Colon (tissue), 2 donors: ENCODE data around the gene NMT2.
"Not testable (repeated sequence)": the region's sequence is repeated elsewhere in the genome, so short reads cannot be mapped to it uniquely, and the experiment has no call there.

ENCODE experiments used
- FAIRE-seq: peaks from 2 replicates; lab custom pipeline; 2012; peaks lifted over from hg19 to GRCh38; lab: Jason Lieb, UNC
- donor health status: control.
- donor health status: control.

Gene NMT2

DNA sequence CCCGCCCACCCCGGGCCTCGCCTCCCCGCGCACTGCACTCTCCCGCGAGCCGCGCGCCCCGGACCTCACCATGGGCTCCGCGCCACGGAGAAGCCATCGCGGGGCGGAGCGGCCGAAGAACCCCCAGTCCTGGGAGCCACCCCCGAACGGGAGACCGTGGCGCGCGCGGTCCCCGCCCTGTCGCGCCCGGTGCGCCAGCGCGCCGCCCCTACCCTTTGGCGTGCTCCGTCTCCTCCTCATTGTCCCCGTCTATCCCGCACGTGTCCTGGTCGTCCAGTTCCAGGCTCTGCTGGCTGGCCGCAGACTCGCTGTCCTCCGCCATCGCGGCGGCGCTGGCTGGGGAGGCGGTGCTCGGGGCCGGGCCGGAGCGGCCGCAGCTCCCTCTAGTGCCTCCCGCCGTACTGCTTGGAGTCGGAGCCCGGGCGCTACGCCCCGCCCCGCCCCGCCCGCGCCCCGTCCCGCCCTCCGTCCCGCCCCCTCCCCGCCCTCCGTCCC is at the start of gene NMT2:
NMT2 (minus strand) TSS at position 403 of the 495 bp plus-strand sequence; CDS start at position 322, 81 bp downstream.
- FAIRE-seq = no peak

GRCh38 chr10:15216700-15217099 is 48.2 kb upstream of the NMT2 start:
- no peak for FAIRE-seq

- no peak for FAIRE-seq
These were observed 45.7 kb upstream of the NMT2 start for GRCh38 chr10:15214237-15214636.

DNA sequence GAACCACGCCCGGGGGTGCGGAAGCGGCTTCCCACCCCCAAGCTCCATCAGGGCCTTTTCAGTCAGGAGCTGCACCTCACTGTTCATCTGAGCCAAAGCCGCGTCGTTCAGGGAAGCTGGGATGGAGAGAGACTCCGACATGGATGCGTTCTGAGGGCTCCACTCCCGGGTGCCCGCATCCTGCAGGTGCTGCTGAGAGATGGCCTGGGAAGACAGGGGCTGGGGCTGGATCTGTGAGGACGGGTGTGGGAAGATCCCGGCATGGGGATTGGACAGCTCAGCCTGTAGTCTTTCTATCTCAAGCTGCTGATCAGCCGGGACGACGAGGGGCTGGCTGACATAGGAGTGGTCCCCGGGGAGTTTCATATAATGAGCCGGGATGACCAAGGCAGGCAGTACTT is 45.0 kb upstream of the NMT2 start:
- FAIRE-seq = no peak

GRCh38 chr10:15211464-15211979 is 43.0 kb upstream of the NMT2 start:
- no peak for FAIRE-seq

GRCh38 chr10:15210521-15210920 is 42.0 kb upstream of the NMT2 start:
- no peak for FAIRE-seq

DNA sequence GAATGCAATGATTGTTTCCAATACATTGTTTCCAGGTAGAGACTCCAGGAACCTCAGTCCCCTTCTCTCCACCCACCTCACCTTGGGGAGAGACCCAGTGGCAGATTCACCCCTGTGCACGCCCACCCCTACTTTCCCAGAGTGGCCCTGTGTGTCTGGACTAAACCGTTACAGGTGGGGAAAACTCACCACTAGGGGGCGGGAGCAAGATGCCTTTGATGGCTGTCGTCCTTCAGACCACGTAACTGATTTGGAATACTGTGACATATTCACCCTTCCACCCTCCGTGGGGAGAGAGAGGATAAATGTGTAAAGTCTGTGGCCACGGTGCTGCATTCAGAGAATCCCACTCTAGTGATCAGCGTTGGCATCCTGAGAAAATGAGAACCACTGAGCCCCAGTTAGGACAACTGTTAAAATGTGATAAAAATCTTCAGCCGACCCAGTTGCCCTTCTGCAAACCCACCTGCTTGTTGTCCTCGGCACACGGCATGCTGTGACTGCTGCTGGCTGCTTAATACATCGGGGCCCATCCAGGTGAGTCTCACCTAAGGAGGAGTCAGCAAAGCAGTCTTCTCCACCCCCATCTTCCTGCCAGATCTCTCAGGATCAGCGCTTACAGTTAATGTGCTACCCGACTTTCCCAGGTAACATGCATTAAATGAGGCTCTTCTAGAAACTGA is 41.5 kb upstream of the NMT2 start:
- no peak for FAIRE-seq

GRCh38 chr10:15208221-15208620 is 39.7 kb upstream of the NMT2 start:
- FAIRE-seq = no peak

DNA sequence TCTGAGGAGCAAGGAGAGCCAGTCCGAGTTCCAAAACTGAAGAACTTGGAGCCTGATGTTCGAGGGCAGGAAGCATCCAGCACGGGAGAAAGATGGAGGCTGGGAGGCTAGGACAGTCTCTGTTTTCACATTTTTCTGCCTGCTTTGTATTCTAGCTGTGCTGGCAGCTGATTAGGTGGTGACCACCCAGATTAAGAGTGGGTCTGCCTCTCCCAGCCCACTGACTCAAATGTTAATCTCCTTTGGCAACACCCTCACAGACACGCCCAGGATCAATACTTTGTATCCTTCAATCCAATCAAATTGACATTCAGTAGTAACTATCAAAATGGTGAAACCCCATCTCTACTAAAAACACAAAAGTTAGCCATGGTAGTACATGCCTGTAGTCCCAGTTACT is 38.9 kb upstream of the NMT2 start:
- not testable (repeated sequence) for FAIRE-seq

GRCh38 chr10:15202639-15203038 is 34.1 kb upstream of the NMT2 start:
- FAIRE-seq = no peak

- FAIRE-seq = not testable (repeated sequence)
These were observed 33.8 kb upstream of the NMT2 start for GRCh38 chr10:15202301-15202621.

DNA sequence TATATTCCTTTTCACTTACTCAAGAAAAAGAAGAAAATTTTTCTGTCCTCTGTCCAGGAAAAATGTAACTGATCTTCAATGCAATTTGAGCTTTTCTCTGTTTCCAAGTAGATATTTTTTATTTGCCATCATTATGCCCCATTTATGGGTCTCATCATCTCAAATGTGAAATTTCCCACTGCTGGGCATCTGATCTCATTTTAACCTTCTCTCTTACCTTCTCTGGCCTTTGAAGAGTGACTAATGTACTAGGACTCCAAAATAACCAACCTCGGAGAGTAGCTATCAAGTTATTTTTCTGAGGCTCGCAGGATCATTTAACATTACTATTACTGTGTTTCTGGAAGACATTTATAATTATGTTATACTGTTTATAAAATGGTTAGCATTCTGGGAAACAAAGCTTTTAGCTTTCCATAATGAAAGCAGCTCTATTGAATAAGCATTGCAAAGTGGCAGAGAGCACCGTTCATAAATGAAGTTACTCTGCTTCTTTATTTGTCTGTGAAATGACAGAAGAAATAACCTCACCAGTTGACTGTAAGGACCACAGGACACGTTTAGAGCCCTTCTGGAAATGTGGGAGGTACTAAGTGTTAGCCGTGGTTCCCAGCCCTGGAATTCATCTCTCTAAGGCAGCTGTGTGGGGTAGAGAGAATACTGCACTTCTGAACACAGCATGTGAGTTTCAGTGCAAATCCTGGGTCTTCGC is 33.3 kb upstream of the NMT2 start:
- no peak for FAIRE-seq

GRCh38 chr10:15200626-15201025 is 32.1 kb upstream of the NMT2 start:
- no peak for FAIRE-seq

GRCh38 chr10:15197911-15198310 is 29.4 kb upstream of the NMT2 start:
- FAIRE-seq = no peak

GRCh38 chr10:15197276-15197675 is 28.8 kb upstream of the NMT2 start:
- no peak for FAIRE-seq

DNA sequence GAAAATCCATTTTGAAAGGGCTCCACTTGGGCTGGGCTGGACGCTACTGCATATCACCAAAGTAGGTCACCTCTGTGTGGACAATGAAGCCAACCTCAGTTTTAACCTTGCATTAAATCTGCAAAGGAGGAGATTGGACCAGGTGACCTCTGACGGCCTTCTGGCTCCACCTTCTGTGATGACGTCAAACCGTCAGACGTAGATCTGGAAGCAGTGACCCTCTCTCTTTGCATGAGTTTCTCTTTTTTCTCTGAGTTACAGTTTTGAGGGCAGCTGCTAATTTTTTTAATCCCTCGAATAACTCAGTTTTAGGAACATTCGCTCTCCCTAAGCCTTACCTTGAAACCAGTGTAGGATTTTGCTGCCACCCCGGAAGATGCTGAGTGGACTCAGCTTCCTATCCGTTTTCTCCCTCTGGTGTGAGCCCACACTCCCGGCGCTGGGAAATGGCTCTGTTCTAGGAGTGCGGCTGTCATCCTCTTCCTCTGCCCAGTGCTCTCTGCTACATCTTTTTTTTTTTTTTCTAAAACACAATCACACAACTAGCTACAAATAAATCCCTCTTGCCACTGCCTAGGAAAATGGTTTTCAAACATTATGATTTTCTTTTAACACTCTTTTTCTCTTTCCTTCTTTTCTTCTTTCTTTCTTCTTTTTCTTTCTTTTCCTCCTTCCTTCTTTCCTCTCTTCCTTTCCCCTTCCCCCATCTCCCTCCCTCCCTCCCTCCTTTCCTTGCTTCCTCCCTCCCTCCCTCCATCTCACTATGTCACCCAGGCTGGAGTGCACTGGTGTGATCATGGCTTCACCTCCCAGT is 27.7 kb upstream of the NMT2 start:
- no peak for FAIRE-seq

DNA sequence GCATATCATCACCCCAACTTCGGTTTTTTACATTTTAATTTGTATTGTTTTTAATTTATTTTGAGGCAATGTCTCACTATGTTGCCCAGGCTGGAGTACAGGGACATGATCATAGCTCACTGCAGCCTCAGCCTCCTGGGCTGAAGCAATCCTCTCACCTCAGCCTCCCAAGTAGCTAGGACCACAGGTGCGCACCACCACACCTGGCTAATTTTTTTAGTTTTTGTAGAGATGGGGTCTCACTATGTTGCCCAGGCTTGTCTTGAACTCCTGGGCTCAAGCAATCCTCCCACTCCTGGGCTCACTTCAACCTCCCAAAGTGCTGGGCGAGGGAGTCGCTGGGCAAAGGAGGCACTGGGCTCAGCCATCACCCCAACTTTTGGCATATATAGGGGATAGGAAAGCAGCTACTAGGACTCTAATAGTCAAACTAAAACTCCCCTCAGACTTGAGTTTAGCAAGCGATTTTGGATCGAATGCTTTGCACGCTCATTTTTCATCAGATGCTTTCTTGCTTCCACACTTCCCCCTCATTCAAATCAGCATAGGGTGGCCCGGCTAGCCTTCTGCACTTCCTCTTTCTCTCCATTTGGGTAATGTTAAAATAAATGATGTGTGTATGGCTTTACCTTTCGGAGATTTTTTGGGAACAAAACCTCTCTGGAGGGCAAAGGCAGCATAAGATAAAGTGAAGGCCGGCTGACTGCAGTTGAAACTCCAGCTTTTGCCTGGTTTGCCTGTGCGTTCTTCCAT is 20.8 kb upstream of the NMT2 start:
- FAIRE-seq = no peak

DNA sequence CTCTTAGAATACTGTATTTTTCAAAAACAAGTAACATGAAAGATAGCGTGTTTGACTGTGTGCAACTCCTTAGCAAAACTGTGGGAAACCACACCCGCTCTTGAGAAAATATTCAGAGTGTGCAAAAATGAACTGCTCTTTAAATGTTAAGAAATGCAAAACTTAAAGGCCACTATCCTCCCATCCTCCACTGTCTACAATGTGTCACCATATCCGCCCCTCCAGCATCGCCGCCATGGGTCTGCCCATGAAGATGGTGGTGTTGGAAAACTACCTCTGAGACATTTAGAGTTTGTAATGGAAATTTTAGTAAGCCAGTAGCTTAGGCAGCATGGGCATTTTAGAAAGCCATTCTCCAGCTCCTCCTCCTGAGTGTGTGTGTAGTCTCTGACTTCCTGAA is 20.1 kb upstream of the NMT2 start:
- no peak for FAIRE-seq

DNA sequence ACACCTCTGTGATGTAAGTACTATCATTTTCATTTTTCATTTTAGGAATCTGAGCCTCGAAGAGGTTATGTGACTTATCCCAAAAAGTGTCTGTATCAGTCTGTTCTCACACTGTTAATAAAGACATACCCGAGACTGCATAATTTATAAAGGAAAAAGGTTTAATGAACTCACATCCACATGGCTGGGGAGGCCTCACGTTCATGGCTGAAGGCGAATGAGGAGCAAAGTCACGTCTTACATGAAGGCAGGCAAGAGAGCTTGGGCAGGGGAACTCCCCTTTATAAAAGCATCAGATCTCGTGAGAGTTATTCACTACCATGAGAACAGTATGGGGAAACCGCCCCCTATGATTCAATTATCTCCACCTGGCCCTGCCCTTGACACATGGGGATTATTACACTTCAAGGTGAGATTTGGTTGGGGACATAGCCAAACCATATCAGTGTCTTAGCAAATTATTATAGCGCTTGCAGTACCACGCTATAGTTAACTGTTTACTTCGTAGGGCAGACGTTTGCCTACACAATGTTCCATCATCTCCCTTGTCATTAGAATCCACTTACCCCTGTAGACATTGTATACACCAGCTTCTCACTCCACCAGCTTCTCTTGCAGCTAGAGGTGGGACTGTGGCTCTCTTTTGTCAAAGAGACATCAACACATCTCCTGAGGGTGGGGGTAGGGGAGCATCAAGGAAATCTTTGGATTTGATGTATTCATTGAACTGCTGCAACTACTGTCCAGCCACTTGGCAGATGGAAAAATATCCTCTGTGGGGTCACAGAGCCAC is 15.4 kb upstream of the NMT2 start:
- no peak for FAIRE-seq

- FAIRE-seq = no peak
These were observed 14.2 kb upstream of the NMT2 start for GRCh38 chr10:15182540-15183207.
